PC-3 (cell line): ENCODE results near the gene UNC5C.

Source experiments
- EZH2 ChIP-seq: fragments of 300-600 bp; sonication (generic); IDR thresholded peaks from one replicate; pipeline ENCODE4 v1.6.1; 2017; ENCODE audit warnings: antibody characterized with exemption, mild to moderate bottlenecking, low read length; ENCODE audit not compliant: unreplicated experiment
- TF ChIP-seq, protein P1 (sequence below): fragments of 300-600 bp; sonication (generic); conservative IDR thresholded peaks from 2 replicates; pipeline ENCODE4 v1.5.1; 2017; ENCODE audit warnings: antibody characterized with exemption, low read depth, mild to moderate bottlenecking, low read length

GRCh38 chr4:95546866-95547714 is 1.7 kb downstream of the UNC5C start:
- TF ChIP-seq, protein P1, sequence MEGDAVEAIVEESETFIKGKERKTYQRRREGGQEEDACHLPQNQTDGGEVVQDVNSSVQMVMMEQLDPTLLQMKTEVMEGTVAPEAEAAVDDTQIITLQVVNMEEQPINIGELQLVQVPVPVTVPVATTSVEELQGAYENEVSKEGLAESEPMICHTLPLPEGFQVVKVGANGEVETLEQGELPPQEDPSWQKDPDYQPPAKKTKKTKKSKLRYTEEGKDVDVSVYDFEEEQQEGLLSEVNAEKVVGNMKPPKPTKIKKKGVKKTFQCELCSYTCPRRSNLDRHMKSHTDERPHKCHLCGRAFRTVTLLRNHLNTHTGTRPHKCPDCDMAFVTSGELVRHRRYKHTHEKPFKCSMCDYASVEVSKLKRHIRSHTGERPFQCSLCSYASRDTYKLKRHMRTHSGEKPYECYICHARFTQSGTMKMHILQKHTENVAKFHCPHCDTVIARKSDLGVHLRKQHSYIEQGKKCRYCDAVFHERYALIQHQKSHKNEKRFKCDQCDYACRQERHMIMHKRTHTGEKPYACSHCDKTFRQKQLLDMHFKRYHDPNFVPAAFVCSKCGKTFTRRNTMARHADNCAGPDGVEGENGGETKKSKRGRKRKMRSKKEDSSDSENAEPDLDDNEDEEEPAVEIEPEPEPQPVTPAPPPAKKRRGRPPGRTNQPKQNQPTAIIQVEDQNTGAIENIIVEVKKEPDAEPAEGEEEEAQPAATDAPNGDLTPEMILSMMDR: no peak
- no peak for TF ChIP-seq EZH2
